ENCODE data around the gene PIK3R1.

Gene PIK3R1

DNA sequence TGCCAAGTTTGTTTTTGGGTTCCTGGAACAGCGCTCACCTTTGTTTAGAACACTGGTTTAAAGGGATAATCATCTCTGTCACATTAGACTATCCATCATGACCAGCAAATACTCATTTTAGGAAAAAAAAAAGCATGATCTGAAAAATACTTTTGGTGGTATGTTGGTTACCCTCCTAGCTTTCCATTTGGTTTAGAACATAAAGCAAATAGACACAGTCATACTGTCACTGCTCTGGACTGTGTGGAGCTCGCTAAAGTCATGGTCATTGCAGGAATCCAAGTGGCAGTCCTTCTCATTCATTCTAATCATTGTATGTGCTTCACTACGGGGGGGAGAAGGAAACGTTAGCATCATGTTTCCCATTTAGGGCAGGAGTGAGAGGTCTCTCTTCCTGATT lies 83.5 kb downstream of the PIK3R1 start:
- no peak for DNase-seq

GRCh38 chr5:68299575-68299974 lies 84.0 kb downstream of the PIK3R1 start:
- DNase-seq, result no peak

GRCh38 chr5:68303038-68303738 lies 87.6 kb downstream of the PIK3R1 start:
- DNase-seq, result no peak

GRCh38 chr5:68303754-68304420 lies 88.3 kb downstream of the PIK3R1 start:
- DNase-seq, result no peak

- no peak for DNase-seq
These were observed 89.0 kb downstream of the PIK3R1 start for GRCh38 chr5:68304421-68305052.

- DNase-seq, result no peak
These were observed 89.8 kb downstream of the PIK3R1 start for GRCh38 chr5:68305223-68305870.

GRCh38 chr5:68306361-68307014 lies 90.9 kb downstream of the PIK3R1 start:
- no peak for DNase-seq

- no peak for DNase-seq
These were observed 97.8 kb downstream of the PIK3R1 start for GRCh38 chr5:68313336-68313735.

- no peak for DNase-seq
These were observed 98.9 kb downstream of the PIK3R1 start for GRCh38 chr5:68314465-68314864.

- no peak for DNase-seq
These were observed 100.2 kb downstream of the PIK3R1 start for GRCh38 chr5:68315679-68316271.

DNA sequence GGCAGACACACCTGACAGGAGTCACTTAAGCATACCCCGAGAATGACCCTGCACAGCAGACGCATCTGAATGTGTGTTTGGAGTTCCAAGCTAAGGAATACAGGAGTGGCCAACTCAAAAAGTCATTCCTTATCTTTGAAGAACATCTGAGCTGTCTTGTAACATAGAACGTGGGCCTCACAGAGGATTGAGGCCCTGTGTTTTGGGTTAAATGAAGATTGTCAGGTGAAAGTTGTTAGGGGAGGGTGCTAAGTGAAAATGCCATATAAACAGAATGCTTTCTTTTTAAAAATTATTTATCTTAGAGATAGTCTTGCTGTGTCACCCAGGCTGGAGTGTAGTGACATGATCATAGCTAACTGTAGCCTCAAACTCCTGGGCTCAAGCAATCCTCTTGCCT lies 100.9 kb downstream of the PIK3R1 start:
- DNase-seq, result no peak

GRCh38 chr5:68317646-68318045 lies 102.1 kb downstream of the PIK3R1 start:
- no peak for DNase-seq

DNA sequence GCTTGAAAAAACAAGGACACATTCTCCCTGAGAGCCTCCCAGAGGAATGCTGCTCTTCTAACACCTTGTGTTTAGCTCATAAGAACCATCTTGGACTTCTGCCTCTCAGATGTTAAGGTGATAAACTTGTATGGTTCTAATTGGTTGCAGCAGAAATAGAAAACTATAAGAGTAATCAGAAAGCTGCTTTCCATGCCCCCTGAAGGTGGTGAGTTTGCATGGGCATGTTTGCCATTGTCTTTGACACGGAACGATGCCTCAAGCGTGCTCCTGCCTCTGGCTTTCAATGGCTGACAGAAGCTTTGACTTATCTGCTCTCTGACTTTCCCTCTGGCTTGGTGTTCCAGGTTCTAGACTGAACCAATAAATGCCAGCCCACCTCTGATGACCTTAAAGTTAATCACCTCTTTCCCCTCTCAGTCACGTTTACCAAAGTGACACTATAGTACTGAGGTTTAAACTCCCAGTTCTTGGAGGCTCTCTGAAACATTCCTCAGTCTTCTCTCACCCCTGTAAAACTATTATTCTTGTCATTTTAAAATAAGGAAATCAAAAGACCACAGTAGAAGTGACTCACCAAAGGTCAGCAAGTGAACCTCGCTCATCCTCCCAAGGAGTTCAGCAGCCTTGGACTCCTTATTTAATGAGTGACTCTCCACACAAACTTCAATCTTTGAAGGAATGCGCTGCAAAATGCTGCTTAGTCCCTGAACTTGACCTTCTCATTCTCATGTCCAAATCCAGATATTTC lies 103.6 kb downstream of the PIK3R1 start:
- DNase-seq, result no peak

DNA sequence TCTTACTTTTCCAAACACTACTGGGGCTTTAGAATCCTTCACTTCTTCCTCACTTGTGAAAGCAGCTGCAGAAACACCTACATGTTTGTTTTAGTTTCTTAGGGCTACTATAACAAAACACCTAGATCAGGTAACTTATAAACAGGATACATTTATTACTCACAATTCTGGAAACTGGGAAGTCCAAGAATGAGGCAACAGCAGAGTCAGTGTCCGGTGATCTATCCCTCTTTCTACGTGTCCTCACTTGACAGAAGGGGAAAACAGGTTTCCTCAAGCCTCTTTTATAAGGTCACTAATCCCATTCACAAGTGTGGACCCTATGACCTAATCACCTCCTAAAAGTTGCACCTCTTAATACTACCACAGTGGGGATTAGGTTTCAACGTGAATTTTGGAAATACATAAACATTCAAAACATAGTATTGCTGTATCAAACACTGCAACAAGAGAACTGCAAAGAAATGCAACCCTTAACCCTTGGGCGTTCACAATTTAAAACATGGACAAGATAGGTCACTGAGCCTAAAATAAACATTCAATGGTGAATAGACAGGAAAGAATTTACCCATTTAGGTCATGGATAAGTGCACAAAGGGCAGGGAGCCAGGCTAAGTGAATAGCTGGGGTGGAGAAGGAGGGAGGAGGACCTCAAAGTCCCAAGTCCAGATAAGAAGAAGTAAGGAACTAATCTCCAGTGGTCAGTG lies 104.3 kb downstream of the PIK3R1 start:
- DNase-seq, result no peak

DNA sequence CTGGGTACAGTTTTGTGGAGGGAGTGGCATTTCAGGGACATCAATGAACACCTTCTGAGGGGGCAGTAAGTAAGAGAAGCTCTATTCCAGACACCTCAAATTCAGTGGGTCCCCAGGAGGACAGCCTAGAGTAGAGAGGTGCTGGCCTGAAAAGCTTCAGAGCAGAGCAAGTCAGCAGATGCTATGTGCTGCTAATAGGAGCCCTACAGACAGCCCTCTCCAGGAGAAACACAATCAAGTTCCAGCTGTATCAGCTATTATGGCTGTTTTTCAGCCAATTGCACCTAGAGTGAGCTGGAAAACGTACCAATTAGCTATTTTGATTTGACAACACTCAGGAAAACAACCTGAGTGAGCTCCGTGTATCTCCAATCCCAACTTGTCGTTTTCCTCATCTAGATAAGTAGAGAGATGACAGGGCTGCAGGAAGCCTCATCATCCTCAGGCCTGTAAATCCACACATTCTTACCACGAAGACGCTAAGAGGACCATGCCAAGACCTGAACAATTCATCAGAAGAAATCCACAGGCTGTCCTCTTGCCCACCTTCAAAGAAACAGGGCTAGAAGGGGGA lies 104.9 kb downstream of the PIK3R1 start:
- DNase-seq, result no peak

- DNase-seq, result no peak
These were observed 109.6 kb downstream of the PIK3R1 start for GRCh38 chr5:68325065-68325580.

DNA sequence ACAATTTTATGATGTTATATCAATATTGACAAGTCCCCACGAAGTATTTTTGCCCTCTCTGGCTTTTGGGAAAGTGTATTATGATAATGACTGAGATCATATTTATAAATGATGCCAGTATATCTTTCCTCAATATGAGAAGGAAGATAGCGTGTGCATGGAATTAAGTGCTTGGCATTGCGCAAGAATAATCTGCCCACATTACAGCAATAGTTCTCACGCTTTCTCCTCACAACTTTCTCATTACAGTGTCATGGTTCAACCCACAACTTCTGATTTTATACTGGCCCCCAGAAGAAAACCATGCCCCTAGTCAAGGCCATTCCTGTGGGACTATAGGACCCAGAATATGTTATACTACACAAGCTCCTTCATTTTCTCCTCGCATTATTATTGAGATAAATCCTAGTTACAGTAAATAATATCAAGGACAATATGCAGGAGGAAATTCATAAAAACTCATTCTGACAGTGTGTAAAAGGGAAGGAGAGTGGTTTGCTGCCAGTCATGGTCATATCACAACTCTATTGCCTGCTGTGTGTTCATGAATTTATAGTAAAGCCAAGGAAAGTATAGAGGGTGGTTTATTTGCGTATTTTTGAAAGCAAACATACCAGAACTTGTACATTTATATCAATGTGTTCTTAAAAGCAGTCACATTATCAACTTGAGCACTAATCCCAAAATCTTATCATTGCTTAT lies 114.1 kb downstream of the PIK3R1 start:
- DNase-seq, result no peak

DNA sequence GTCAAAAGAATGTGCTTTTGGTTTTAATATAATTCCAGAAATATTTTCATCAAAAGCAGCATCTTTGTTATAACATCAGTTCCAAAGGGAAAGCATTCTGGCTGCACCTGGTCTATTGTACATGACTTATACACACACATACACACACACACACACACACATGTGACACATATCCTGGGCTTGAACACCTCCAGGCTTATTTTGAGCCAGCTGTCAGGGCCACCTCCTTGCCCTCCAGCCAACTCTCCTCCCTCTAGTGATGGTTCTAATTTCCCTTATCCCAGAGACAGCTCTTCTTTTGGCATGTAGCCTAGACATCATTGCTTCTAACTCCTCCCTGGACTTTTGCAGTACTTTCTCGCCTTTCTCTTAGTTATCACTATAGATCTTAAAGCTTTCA lies 115.0 kb downstream of the PIK3R1 start:
- DNase-seq, result no peak

DNA sequence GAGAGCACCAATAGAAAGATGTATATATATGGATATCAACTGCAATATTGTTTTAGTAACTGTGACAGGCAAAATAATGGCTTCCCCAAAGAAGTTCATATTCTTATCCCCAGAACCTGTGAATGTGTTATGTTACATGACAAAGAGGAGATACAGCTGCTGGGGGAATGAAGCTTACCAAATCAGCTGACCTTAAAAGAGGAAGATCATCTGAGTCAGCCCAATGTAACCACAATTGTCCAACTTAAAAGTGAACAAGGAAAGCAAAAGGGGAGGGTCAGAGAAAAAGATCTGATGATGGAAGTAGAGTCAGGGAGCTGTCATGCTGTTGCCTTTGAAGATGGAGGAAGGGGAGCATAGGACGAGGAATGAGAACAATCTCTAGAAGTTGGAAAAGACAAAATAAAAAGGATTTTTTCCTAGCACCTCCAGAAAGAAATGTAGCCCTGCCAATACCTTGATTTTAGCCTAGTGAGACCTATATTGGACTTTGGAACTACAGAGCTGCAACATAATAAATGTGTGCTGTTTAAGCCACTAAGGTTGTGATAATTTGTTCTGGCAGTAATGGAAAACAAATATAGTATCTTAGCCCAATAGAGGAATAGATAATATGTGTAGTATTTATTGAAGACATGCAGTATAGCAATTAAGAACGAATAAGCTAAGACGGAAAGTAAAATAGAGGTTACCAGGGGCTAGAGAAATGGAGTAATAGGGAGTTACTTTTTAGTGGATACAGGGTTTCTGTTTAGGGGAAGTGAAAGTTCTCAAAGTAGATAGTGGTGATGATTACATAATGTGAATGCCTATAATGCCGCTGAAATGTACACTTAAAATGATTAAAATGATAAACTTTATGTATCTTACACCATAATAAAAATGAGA lies 115.9 kb downstream of the PIK3R1 start:
- no peak for DNase-seq

Data from effector CD4-positive, alpha-beta T cell (primary cell).